ENCODE measurements around the gene HIVEP3. TPM values are rescaled to one million over a fixed set of nuclear protein-coding genes. Genes with fewer than 3 reads are reported as not detected.
"Not testable (repeated sequence)": the region's sequence is repeated elsewhere in the genome, so short reads cannot be mapped to it uniquely, and the experiment has no call there.

Gene HIVEP3
- total RNA-seq, 4 donors from 2014 or later: 1.4 to 3.0 (median 2.3) TPM

GRCh38 chr1:41955461-41956159 is 36.9 kb upstream of the HIVEP3 start:
- WGBS: 62% methylated on average over 9 of the region's 9 CpGs
- intact Hi-C loops (cut with DNase I): no loop called here
- no peaks in the 10 kb centered on the region for H3K27me3 ChIP-seq
- no peaks in the 10 kb centered on the region for H3K36me3 ChIP-seq
- H3K4me3 ChIP-seq: no peak overlapping the region
- peaks cover 0 to 4% (median 0%) of the 10 kb centered on the region in 4 donors for H3K4me1 ChIP-seq
- TF ChIP-seq POLR2A (IDR thresholded peaks at IDR 0.05; ENCODE audit: low read depth) (no peak), EP300 (IDR thresholded peaks at IDR 0.05) (no peak), POLR2AphosphoS5 (IDR thresholded peaks at IDR 0.05) (no peak)
- TF ChIP-seq, protein P1, sequence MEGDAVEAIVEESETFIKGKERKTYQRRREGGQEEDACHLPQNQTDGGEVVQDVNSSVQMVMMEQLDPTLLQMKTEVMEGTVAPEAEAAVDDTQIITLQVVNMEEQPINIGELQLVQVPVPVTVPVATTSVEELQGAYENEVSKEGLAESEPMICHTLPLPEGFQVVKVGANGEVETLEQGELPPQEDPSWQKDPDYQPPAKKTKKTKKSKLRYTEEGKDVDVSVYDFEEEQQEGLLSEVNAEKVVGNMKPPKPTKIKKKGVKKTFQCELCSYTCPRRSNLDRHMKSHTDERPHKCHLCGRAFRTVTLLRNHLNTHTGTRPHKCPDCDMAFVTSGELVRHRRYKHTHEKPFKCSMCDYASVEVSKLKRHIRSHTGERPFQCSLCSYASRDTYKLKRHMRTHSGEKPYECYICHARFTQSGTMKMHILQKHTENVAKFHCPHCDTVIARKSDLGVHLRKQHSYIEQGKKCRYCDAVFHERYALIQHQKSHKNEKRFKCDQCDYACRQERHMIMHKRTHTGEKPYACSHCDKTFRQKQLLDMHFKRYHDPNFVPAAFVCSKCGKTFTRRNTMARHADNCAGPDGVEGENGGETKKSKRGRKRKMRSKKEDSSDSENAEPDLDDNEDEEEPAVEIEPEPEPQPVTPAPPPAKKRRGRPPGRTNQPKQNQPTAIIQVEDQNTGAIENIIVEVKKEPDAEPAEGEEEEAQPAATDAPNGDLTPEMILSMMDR (IDR thresholded peaks at IDR 0.05): no peak
- no peak for DNase-seq (ENCODE audit: extremely low spot score)
- no peak overlapping the region for H3K27ac ChIP-seq (replicated peaks in 1 of 4)
- no peaks in the 10 kb centered on the region for H3K9me3 ChIP-seq

- Histone ChIP-seq H3K27ac (replicated peaks in 1 of 4) (no peak overlapping the region), H3K36me3 (no peaks in the 10 kb centered on the region), H3K4me3 (no peak overlapping the region), H3K4me1 (peaks cover 0 to 4% (median 0%) of the 10 kb centered on the region in 4 donors), H3K27me3 (no peaks in the 10 kb centered on the region), H3K9me3 (no peaks in the 10 kb centered on the region)
- no peak for DNase-seq (ENCODE audit: extremely low spot score)
- intact Hi-C loops (cut with DNase I): no loop called here
- TF ChIP-seq POLR2A (IDR thresholded peaks at IDR 0.05; ENCODE audit: low read depth): no peak
- TF ChIP-seq, protein P1 (IDR thresholded peaks at IDR 0.05): no peak
- no peak for TF ChIP-seq POLR2AphosphoS5 (IDR thresholded peaks at IDR 0.05)
- TF ChIP-seq EP300 (IDR thresholded peaks at IDR 0.05): no peak
- WGBS: 90% methylated on average over 6 of the region's 6 CpGs
These were observed 35.8 kb upstream of the HIVEP3 start for GRCh38 chr1:41954533-41954944.

- Histone ChIP-seq H3K4me1 (peaks cover 0 to 4% (median 0%) of the 10 kb centered on the region in 4 donors), H3K4me3 (no peak overlapping the region)
- WGBS: 91% methylated on average over 1 of the region's 1 CpG
These were observed 34.6 kb upstream of the HIVEP3 start for GRCh38 chr1:41953291-41953690.

GRCh38 chr1:41952208-41952607 is 33.5 kb upstream of the HIVEP3 start:
- TF ChIP-seq, protein P1 (IDR thresholded peaks at IDR 0.05): no peak
- TF ChIP-seq POLR2AphosphoS5 (IDR thresholded peaks at IDR 0.05) (no peak), EP300 (IDR thresholded peaks at IDR 0.05) (no peak), POLR2A (IDR thresholded peaks at IDR 0.05; ENCODE audit: low read depth) (no peak)
- intact Hi-C loops (cut with DNase I): no loop called here
- DNase-seq (ENCODE audit: extremely low spot score): no peak
- Histone ChIP-seq H3K4me3 (no peak overlapping the region), H3K27me3 (no peaks in the 10 kb centered on the region), H3K36me3 (no peaks in the 10 kb centered on the region), H3K4me1 (peaks cover 0 to 4% (median 0%) of the 10 kb centered on the region in 4 donors), H3K9me3 (no peaks in the 10 kb centered on the region), H3K27ac (replicated peaks in 1 of 4) (no peak overlapping the region)
- WGBS: 97% methylated on average over 2 of the region's 2 CpGs

More at GRCh38 chr1:41953291-41953690, 34.6 kb upstream of the HIVEP3 start:
- intact Hi-C loops (cut with DNase I): no loop called here
- no peak for DNase-seq (ENCODE audit: extremely low spot score)
- Histone ChIP-seq H3K36me3 (no peaks in the 10 kb centered on the region), H3K27ac (replicated peaks in 1 of 4) (no peak overlapping the region), H3K27me3 (no peaks in the 10 kb centered on the region), H3K9me3 (no peaks in the 10 kb centered on the region)
- TF ChIP-seq POLR2A (IDR thresholded peaks at IDR 0.05; ENCODE audit: low read depth): no peak
- no peak for TF ChIP-seq POLR2AphosphoS5 (IDR thresholded peaks at IDR 0.05)
- TF ChIP-seq, protein P1 (IDR thresholded peaks at IDR 0.05): no peak
- no peak for TF ChIP-seq EP300 (IDR thresholded peaks at IDR 0.05)

GRCh38 chr1:41951492-41951891 is 32.8 kb upstream of the HIVEP3 start:
- DNase-seq (ENCODE audit: extremely low spot score); intact Hi-C loops (cut with DNase I); H3K4me1 ChIP-seq; H3K27ac ChIP-seq (replicated peaks in 1 of 4); H3K9me3 ChIP-seq; H3K36me3 ChIP-seq; H3K4me3 ChIP-seq; H3K27me3 ChIP-seq: not testable (repeated sequence)
- 90% methylated on average over 3 of the region's 3 CpGs for WGBS
